GM19324 (cell line): ENCODE data around the gene EPS8L2.

Experiments
- ATAC-seq: cut with Tn5 transposase; IDR thresholded peaks from one replicate; pipeline ENCODE4 v1.9.1; 2021; ENCODE audit warnings: mild to moderate bottlenecking, moderate library complexity; ENCODE audit not compliant: unreplicated experiment, low FRiP score

EPS8L2 gene

GRCh38 chr11:748007-748359, 42.0 kb downstream of the EPS8L2 start:
- ATAC-seq = peak; percentile 2

DNA sequence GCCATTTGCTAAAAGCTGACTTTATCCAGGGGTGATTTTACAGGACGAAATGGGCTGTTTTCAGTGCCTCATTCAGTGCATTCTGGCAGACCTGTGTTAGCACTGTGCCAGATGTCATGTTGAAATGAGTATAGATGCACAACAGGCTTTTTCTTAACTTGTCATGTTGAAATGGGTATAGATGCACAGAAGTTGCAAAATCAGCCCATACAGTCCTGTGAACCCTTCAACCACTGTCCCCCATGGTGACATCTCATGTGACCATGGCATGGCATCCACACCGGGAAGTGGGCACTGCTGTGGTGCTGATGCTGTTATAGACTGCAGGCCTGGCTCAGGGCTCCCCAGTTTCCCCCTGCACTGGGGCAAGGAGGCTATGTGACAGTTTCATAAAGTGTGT, 43.7 kb downstream of the EPS8L2 start:
- no peak for ATAC-seq

DNA sequence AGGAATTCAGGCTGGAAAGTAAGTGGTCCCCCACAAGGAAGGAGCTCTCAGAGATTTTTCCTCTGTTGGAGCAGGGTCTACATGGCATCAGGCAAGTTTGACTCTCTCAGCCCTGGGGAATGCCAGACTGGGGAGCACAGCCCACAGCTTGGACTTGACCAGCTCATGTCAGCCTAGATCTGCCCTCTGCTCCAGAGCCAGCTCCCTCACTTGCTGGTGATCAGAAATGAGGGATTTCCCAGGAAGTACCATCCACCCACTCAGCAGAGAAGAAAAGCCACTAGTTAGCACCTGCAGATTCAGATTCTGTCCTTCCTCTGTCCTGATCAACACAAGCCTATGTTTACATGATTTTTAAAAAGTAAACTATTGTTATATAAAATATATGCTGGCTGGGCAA, 54.2 kb downstream of the EPS8L2 start:
- ATAC-seq = no peak

GRCh38 chr11:761526-762108, 55.6 kb downstream of the EPS8L2 start:
- ATAC-seq = no peak

DNA sequence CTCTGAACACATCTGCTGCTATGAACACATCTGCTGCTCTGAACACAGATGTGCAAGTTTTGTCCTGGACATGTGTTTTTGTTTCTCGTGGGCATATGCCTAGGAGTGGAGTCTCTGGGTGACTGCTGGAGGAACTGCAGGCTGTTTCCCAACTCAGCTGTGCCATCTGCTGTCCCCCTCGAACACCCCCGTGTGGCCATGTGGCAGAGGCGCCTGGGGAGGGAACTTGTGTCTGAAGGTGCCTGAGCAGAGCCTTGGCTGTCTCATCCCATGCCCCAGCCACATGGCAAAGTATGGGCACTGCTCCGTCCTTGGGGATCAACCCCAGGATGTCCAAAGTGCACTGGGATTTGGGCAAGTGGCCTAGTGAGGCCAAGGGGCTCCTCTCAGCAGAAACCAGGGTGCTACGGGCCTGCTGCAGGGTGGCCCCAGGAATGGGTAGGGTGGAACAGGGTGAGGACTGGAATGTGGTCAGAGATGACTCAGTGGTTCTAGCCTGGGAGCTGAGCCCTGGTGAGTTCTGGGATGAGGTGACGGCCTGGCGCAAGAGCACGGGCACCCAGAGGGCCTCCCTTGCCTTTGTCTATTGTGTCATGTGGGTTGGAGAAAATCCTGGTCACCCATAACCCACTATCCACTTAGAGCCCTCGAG, 56.5 kb downstream of the EPS8L2 start:
- ATAC-seq = no peak

GRCh38 chr11:763073-763463, 57.0 kb downstream of the EPS8L2 start:
- ATAC-seq = no peak

- no peak for ATAC-seq
Observed at GRCh38 chr11:763549-764321, 57.7 kb downstream of the EPS8L2 start.

- ATAC-seq = no peak
Observed at GRCh38 chr11:764322-765024, 58.4 kb downstream of the EPS8L2 start.

- ATAC-seq = no peak
Observed at GRCh38 chr11:765025-765801, 59.2 kb downstream of the EPS8L2 start.

GRCh38 chr11:765802-766091, 59.7 kb downstream of the EPS8L2 start:
- no peak for ATAC-seq

GRCh38 chr11:766106-766935, 60.3 kb downstream of the EPS8L2 start:
- ATAC-seq = no peak

GRCh38 chr11:766936-767210, 60.8 kb downstream of the EPS8L2 start:
- ATAC-seq = no peak

- ATAC-seq = no peak
Observed at GRCh38 chr11:767238-767637, 61.2 kb downstream of the EPS8L2 start.

DNA sequence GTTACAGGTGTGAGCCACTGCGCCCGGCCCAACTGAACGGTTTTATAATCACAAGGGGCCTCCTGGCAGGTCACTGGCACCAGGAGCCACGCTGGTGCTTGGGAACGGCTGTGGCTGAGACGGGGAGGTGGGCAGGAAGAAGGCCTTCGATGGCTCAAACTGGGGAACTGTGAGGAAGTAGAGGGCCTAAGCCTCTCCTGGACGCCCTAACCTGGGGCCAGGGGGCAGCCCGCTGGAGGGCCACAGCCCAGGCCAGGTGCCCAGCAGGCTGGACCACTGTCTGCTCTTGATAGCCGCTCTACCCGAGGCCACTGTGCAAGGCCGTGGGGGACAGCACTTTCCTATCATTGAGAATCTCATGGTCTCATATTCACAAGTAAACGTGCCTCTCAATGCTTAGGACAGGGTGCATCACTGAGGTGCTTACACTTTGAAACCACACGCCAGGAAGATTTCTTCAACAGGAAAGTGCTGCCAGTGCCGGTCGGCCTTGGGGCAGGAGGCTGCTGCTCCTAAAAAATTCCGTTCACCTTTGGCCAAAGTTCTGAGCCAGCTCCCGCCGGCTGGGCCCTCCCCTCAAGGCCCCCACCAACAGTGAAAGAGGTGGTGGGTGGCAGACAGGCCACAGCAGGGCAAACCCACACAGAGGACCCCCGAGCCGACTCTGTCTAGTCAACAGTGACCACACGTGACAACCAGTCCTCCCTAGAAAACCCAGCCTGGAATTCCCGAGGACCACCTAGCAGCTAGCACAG, 64.0 kb downstream of the EPS8L2 start:
- ATAC-seq = no peak

- no peak for ATAC-seq
Observed at GRCh38 chr11:770642-771616, 64.9 kb downstream of the EPS8L2 start.

DNA sequence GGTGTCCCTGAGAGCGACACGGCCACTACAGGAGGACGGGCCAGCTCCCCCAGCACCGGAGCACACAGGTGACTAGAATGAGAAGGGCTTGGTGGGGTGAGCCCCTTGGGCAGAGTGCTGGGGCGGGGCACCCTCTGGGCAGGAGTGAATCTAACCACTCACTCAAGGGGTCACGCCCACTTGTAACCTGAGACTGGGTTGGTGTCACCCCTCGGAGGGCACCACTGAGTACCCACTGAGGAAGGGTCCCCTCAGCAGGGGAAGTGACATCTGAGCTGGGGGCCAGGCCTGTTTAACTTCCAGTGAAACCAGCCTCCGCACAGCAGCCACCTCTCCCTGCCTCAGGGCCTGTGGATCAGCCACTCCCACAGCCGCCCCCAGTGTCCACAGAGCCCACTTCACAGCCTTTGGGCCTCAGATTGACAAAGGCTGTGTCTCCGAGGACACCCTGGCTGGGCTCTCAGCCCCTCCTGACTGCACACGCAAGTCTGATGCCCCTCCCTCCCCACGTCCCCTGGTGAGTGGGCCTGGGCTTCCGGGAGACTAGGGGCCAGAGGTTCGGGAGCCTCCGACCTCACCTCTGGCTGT, 65.7 kb downstream of the EPS8L2 start:
- no peak for ATAC-seq

- no peak for ATAC-seq
Observed at GRCh38 chr11:772429-773390, 66.7 kb downstream of the EPS8L2 start.
